Thyroid gland (tissue), 4 donors: ENCODE data around the gene PROB1.
A peak's percentile ranks its signal among the peaks of the same experiment; 100 is the strongest.

Experiments used
- POLR2A ChIP-seq, 2 donors: fragments of 450-650 bp; IDR thresholded peaks; one replicate each; pipeline ENCODE4 v1.6.1; 2017; ENCODE audit warnings: antibody characterized with exemption in 2 of 2, mild to moderate bottlenecking in 2 of 2, moderate library complexity in 1 of 2
- TF ChIP-seq, protein P1 (sequence below), 6 experiments: fragments of 200-600 bp in 3 of 6; fragments of 450-650 bp in 3 of 6; sonication (generic) in 3 of 6; IDR thresholded peaks; one replicate each; pipeline ENCODE4 v1.5.1; 2016 to 2019; ENCODE audit warnings: antibody characterized with exemption in 6 of 6, mild to moderate bottlenecking in 2 of 6, inconsistent platforms in 1 of 6, moderate library complexity in 1 of 6

DNA sequence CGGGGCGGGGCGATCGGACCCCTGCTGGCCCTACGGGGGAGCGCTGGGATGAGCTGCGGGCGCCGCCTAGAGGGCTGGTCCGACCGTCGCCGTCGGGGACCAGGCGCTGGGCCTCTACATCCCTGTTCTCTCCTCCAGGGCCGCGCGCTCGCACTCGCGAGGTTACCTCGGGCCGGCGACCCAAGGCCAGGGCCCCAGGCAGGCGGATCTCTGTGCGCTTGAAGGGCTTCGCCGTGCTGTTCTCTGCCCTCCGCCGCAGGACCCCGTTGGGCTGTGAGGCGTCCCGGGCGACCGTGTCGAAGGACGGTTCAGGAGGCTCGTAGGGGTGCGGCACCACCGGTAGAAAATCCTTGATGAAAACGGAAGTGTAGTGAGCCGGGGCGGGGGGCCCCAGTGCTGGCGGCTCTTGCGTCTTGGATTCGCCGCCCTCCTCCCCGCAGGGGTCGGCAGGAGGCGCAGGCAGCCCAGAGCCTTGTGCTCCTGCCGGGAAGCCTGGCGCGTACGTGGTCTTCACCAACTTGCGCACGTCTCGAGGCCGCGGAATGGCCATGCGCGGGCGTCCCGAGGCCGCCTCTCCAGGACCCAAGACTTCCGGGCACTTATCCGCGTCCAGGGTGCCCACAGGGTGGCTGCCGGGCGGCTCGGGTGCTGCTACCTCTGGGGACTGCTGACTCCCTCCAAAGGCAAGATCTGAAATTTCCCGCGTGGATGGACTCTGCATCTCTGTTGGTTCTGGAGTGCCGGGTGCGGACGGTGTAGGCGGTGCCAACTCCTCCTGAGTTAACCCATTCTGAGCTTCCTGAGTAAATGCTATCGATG, 2.0 kb downstream of the PROB1 start:
- TF ChIP-seq, protein P1, sequence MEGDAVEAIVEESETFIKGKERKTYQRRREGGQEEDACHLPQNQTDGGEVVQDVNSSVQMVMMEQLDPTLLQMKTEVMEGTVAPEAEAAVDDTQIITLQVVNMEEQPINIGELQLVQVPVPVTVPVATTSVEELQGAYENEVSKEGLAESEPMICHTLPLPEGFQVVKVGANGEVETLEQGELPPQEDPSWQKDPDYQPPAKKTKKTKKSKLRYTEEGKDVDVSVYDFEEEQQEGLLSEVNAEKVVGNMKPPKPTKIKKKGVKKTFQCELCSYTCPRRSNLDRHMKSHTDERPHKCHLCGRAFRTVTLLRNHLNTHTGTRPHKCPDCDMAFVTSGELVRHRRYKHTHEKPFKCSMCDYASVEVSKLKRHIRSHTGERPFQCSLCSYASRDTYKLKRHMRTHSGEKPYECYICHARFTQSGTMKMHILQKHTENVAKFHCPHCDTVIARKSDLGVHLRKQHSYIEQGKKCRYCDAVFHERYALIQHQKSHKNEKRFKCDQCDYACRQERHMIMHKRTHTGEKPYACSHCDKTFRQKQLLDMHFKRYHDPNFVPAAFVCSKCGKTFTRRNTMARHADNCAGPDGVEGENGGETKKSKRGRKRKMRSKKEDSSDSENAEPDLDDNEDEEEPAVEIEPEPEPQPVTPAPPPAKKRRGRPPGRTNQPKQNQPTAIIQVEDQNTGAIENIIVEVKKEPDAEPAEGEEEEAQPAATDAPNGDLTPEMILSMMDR (IDR thresholded peaks at IDR 0.05), result peak in 5 of 6 experiments; percentile 21 to 62 (median 44)
- no peak for TF ChIP-seq POLR2A (IDR thresholded peaks at IDR 0.05)
